ENCODE results near the gene CDH22. TPM values are rescaled to one million over a fixed set of nuclear protein-coding genes. Genes with fewer than 3 reads are reported as not detected.

The CDH22 gene
- total and polyA plus RNA-seq, 12 donors = 0.19 to 2.9 (median 0.97) TPM; not detected in 4

GRCh38 chr20:46235077-46235476, 73.2 kb downstream of the CDH22 start:
- intact Hi-C loops (cut with DNase I) = no loop called here
- DNase-seq = no peak
- H3K4me1 ChIP-seq (replicated peaks in 1 of 2) = no peaks in the 10 kb centered on the region
- H3K4me3 ChIP-seq = no peak overlapping the region
- H3K27ac ChIP-seq = no peak overlapping the region
- TF ChIP-seq CTCF (IDR thresholded peaks at IDR 0.05) (no peak), POLR2A (IDR thresholded peaks at IDR 0.05) (no peak)
- H3K9me3 ChIP-seq (replicated peaks in 1 of 3) = no peaks in the 10 kb centered on the region
- H3K27me3 ChIP-seq = no peaks in the 10 kb centered on the region
- H3K36me3 ChIP-seq (replicated peaks in 1 of 2) = no peaks in the 10 kb centered on the region

- TF ChIP-seq CTCF (IDR thresholded peaks at IDR 0.05) (no peak), POLR2A (IDR thresholded peaks at IDR 0.05) (no peak)
- intact Hi-C loops (cut with DNase I) = no loop called here
- Histone ChIP-seq H3K4me1 (replicated peaks in 1 of 2) (no peaks in the 10 kb centered on the region), H3K27me3 (no peaks in the 10 kb centered on the region), H3K27ac (no peak overlapping the region), H3K4me3 (no peak overlapping the region), H3K9me3 (replicated peaks in 1 of 3) (no peaks in the 10 kb centered on the region), H3K36me3 (replicated peaks in 1 of 2) (no peaks in the 10 kb centered on the region)
- no peak for DNase-seq
- WGBS, 4 donors = 63 to 68% (median 68%) methylated on average over 9 to 10 of the region's 10 CpGs
Observed at GRCh38 chr20:46233701-46234100, 74.6 kb downstream of the CDH22 start.

GRCh38 chr20:46232539-46232938, 75.8 kb downstream of the CDH22 start:
- no peak for DNase-seq
- intact Hi-C loops (cut with DNase I) = no loop called here
- no peak overlapping the region for H3K27ac ChIP-seq
- no peaks in the 10 kb centered on the region for H3K27me3 ChIP-seq
- H3K4me3 ChIP-seq = no peak overlapping the region
- no peak for TF ChIP-seq CTCF (IDR thresholded peaks at IDR 0.05)
- no peak for TF ChIP-seq POLR2A (IDR thresholded peaks at IDR 0.05)
- no peaks in the 10 kb centered on the region for H3K9me3 ChIP-seq (replicated peaks in 1 of 3)
- no peaks in the 10 kb centered on the region for H3K36me3 ChIP-seq (replicated peaks in 1 of 2)
- 22 to 28% (median 24%) methylated on average over 4 of the region's 4 CpGs for WGBS, 4 donors
- H3K4me1 ChIP-seq (replicated peaks in 1 of 2) = no peaks in the 10 kb centered on the region

- peak in 5 of 7 donors; percentile 39 to 56 (median 46) for DNase-seq
- 0 to 7% (median 4%) methylated on average over 4 of the region's 4 CpGs for WGBS, 4 donors
- H3K27me3 ChIP-seq = no peaks in the 10 kb centered on the region
Observed at GRCh38 chr20:46230801-46231282, 77.5 kb downstream of the CDH22 start.

More at GRCh38 chr20:46230801-46231282, 77.5 kb downstream of the CDH22 start:
- Histone ChIP-seq H3K4me1 (replicated peaks in 1 of 2) (no peaks in the 10 kb centered on the region), H3K27ac (no peak overlapping the region), H3K36me3 (replicated peaks in 1 of 2) (no peaks in the 10 kb centered on the region), H3K9me3 (replicated peaks in 1 of 3) (no peaks in the 10 kb centered on the region), H3K4me3 (no peak overlapping the region)
- no peak for TF ChIP-seq CTCF (IDR thresholded peaks at IDR 0.05)
- TF ChIP-seq POLR2A (IDR thresholded peaks at IDR 0.05) = no peak
- intact Hi-C loops (cut with DNase I) = no loop called here

Measured in adrenal gland (tissue), 12 donors.